ENCODE data around the gene GRIK5.

GRIK5 gene

DNA sequence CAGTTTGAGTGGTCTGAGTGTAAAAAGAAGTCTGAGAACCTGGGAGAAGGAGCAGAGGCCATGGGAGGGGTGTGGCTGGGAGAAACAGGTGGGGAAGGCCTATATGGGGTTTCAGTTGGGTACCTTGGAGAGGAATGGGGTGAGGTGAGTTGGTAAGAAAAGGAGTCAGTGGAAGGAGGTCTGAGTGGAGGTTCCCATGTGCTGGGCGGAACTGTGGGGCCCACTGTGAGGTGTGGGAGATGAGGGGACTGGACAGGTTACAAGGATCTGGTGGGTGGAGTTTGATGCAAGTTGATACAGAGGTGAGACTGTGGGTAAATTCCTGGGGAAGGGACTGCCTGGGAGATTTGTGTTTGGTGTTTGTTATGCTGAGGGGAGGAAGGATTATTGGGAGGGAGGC lies 8.1 kb upstream of the GRIK5 start:
- TF ChIP-seq, protein P1, sequence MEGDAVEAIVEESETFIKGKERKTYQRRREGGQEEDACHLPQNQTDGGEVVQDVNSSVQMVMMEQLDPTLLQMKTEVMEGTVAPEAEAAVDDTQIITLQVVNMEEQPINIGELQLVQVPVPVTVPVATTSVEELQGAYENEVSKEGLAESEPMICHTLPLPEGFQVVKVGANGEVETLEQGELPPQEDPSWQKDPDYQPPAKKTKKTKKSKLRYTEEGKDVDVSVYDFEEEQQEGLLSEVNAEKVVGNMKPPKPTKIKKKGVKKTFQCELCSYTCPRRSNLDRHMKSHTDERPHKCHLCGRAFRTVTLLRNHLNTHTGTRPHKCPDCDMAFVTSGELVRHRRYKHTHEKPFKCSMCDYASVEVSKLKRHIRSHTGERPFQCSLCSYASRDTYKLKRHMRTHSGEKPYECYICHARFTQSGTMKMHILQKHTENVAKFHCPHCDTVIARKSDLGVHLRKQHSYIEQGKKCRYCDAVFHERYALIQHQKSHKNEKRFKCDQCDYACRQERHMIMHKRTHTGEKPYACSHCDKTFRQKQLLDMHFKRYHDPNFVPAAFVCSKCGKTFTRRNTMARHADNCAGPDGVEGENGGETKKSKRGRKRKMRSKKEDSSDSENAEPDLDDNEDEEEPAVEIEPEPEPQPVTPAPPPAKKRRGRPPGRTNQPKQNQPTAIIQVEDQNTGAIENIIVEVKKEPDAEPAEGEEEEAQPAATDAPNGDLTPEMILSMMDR (conservative IDR thresholded peaks at IDR 0.05; ENCODE audit: low read depth, low read length) = no peak
- H3K4me3 ChIP-seq (ENCODE audit: low read depth, low read length) = no peak overlapping the region
- no peak for DNase-seq (ENCODE audit: low read depth)

DNA sequence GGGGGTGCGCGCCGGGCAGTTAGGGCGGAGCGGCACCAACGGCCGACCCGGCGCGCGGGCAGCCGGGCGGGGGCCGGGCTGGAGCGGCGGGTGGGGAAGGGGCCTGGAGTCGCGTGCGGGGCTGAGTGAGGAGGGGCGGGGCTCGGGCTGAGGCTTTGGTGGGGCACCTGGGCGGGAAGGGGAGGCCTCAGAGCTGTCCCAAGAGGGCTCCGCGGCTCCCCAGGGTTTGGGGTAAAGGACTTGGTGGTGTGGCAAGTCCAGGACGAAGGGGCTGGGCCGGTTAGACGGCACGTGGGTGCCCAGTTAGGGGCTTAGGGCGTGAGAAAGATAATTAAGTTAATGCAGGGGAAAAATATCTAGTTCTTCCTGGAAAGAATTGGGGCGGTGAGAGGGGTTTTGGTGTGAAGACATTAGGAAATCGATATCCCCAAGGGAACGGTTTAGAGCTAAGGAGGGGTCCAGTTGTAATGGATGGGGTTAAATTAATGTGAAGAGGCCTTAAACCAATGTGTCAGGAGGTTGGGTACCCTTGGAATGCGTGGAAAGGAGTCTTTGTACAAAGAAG lies 6.5 kb upstream of the GRIK5 start:
- TF ChIP-seq, protein P1 (conservative IDR thresholded peaks at IDR 0.05; ENCODE audit: low read depth, low read length) = no peak
- DNase-seq (ENCODE audit: low read depth) = no peak
- H3K4me3 ChIP-seq (ENCODE audit: low read depth, low read length) = peak overlapping the region; percentile 77

DNA sequence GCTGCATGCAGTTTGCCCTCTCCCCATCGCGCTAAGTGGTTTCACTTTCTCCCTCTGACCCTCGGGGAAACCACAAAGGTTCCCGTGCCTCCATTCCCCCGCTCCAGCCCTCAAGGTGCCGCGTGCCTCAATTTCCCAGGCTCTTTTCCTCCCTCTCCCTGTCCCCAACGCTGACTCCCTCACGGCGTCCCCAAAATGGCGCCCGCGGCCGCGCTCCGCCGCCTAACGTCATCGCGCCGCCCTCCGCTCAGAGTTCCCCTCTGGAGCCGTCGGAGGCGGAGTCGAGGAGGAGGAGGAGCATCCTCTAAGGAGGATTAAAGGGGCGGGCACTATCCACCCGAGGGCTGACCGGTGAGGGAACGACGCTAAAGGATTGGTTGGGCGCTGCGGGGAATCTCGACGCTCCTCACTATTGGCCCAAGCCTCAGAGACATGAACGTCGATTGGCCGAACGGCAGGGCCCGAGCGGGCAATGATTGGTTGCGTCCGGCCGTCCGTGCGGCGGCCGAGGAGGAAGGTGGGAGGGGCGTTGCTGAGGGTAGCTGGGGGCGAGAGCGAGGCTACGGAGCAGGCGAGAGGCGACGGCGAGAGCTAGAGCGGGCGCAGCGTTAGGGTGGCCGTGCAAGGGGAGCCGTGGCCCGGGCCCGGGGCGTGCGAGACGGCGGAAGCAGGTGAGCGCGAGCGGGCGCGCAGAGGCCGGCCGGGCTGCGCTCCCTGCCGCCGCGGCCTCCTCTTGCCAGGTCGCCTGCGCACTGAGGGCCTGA lies 5.8 kb upstream of the GRIK5 start, which contains the start of gene ZNF574:
TSS of gene ZNF574 (plus strand) at position 551 of the 764 bp plus-strand sequence. CDS start 2,441 bp downstream, outside the sequence.
- H3K4me3 ChIP-seq (ENCODE audit: low read depth, low read length) = peak within 1 kb of the TSS; percentile 89
- DNase-seq (ENCODE audit: low read depth) = peak; percentile 100
- TF ChIP-seq, protein P1 (conservative IDR thresholded peaks at IDR 0.05; ENCODE audit: low read depth, low read length) = no peak

DNA sequence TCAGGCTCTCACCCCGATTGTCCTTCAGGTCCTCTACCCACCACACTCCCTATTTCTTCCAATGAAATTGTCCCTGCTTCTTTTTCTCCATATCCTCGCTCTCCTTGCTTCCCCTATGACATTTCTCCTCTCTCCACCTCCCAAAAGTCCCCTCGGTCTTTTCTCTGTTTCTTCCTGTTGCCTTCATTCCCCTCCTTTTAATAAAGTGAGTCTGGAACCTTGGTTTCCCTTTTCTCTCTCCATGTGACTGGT lies 5.3 kb upstream of the GRIK5 start:
- TF ChIP-seq, protein P1 (conservative IDR thresholded peaks at IDR 0.05; ENCODE audit: low read depth, low read length) = no peak
- DNase-seq (ENCODE audit: low read depth) = no peak
- peak overlapping the region; percentile 89 for H3K4me3 ChIP-seq (ENCODE audit: low read depth, low read length)

DNA sequence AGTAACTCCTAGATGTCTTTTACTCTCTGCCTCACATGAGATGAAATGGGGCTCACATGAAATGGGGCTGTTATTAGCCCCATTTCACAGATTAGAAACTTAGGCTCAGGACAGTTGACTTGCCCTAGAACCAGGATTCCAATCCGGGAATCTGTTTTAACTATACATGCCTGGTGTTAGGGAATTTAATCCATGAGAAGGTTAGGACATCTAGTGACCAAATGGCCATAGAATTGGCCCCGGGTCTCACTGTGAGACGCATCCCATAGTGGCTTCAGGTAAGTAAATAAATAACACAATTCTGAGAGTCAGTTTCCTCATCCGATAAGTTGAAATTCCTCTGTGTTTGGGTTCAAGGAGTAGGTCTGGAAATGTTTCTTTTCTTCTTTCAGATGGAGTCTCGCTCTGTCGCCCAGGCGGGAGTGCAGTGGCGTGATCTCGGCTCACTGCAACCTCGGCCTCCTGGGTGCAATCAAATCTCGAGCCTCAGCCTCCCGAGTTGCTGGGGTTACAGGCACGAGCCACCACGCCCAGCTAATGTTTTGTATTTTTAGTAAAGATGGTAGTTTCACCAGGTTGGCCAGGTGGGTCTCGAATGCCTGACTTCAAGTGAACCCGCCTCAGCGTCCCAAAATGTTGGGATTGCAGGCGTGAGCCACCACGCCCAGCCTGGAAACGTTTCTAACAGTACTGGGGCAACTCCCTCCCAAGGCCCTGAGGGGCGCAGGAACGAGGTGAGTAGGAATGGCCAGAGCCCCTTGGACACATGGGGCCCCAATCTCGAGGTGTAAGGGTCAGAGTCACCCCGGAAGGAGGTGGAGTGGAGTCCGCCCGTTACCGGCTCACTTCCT lies 4.7 kb upstream of the GRIK5 start:
- H3K4me3 ChIP-seq (ENCODE audit: low read depth, low read length) = peak overlapping the region; percentile 89
- DNase-seq (ENCODE audit: low read depth) = no peak
- TF ChIP-seq, protein P1 (conservative IDR thresholded peaks at IDR 0.05; ENCODE audit: low read depth, low read length) = no peak

DNA sequence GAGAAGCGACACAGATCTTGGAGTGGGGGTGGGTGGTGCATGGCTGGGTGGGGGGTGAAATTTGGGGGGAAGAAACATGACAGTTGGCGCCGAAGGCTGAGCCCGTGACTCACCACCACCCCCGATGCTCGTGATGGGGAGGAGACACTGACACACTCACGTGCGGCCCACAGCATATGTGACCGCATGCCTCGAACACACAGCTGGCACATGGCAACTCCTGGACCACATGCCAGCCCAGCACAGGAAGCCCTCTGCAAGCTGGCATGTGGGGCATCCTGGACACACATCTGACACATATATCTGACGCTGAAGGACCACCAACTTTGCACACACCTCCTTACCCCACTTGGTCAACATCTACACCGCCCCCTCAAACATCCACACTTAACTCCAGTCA lies 1.2 kb upstream of the GRIK5 start:
- no peak for DNase-seq (ENCODE audit: low read depth)
- no peak overlapping the region for H3K4me3 ChIP-seq (ENCODE audit: low read depth, low read length)
- TF ChIP-seq, protein P1 (conservative IDR thresholded peaks at IDR 0.05; ENCODE audit: low read depth, low read length) = no peak

Data from choroid plexus epithelial cell (primary cell).